MM.1S (cell line): ENCODE data around the gene NCS1.
"Not testable (repeated sequence)": the region's sequence is repeated elsewhere in the genome, so short reads cannot be mapped to it uniquely, and the experiment has no call there.

Experiments used
- DNase-seq: peaks from one replicate; pipeline ENCODE4 v3.0.0-alpha.2; 2015
- H2AFZ ChIP-seq: fragments of 300-600 bp; sonication (generic); 2 replicates; pipeline ENCODE4 v1.6.0; 2016; ENCODE audit warnings: antibody characterized with exemption, low read length
- H3F3A ChIP-seq: fragments of 300-600 bp; sonication (generic); 2 replicates; pipeline ENCODE4 v1.6.1; 2016; ENCODE audit warnings: mild to moderate bottlenecking, antibody characterized with exemption, low read length, moderate library complexity, mixed read lengths; ENCODE audit not compliant: insufficient read depth
- H3K27ac ChIP-seq: fragments of 300-600 bp; sonication (generic); 2 replicates; pipeline ENCODE4 v1.5.1; 2016; ENCODE audit warnings: mild to moderate bottlenecking, low read length
- H3K27me3 ChIP-seq: fragments of 300-600 bp; sonication (generic); replicated peaks from 2 replicates; pipeline ENCODE4 v1.6.0; 2016; ENCODE audit warnings: low read length; ENCODE audit not compliant: insufficient read depth
- H3K36me3 ChIP-seq: fragments of 300-600 bp; sonication (generic); replicated peaks from 2 replicates; pipeline ENCODE4 v1.6.1; 2016; ENCODE audit warnings: mild to moderate bottlenecking, low read length, mixed read lengths; ENCODE audit not compliant: insufficient read depth
- H3K4me1 ChIP-seq: fragments of 300-600 bp; sonication (generic); 2 replicates; pipeline ENCODE4 v1.6.1; 2016; ENCODE audit warnings: low read length, mixed read lengths
- H3K4me2 ChIP-seq: fragments of 300-600 bp; sonication (generic); 2 replicates; pipeline ENCODE4 v1.6.0; 2016; ENCODE audit warnings: low read depth, low read length
- H3K4me3 ChIP-seq: fragments of 300-600 bp; sonication (generic); 2 replicates; pipeline ENCODE4 v1.5.1; 2016; ENCODE audit warnings: low read length, mixed read lengths
- H3K79me2 ChIP-seq: fragments of 300-600 bp; sonication (generic); 2 replicates; pipeline ENCODE4 v1.6.1; 2016; ENCODE audit warnings: mixed run types, low read length, mixed read lengths
- H3K9ac ChIP-seq: fragments of 300-600 bp; sonication (generic); 2 replicates; pipeline ENCODE4 v1.6.1; 2016; ENCODE audit warnings: low read length, mixed read lengths
- H3K9me2 ChIP-seq: fragments of 300-600 bp; sonication (generic); replicated peaks from 2 replicates; pipeline ENCODE4 v1.6.1; 2016; ENCODE audit warnings: mild to moderate bottlenecking, low read length, mixed read lengths; ENCODE audit not compliant: insufficient read depth
- H3K9me3 ChIP-seq: fragments of 300-600 bp; sonication (generic); replicated peaks from 2 replicates; pipeline ENCODE4 v1.6.1; 2016; ENCODE audit warnings: mild to moderate bottlenecking, low read length, mixed read lengths; ENCODE audit not compliant: insufficient read depth
- H4K20me1 ChIP-seq: fragments of 300-600 bp; sonication (generic); 2 replicates; pipeline ENCODE4 v1.6.1; 2016; ENCODE audit warnings: mild to moderate bottlenecking, low read length, moderate library complexity, mixed read lengths; ENCODE audit not compliant: insufficient read depth
- EZH2 ChIP-seq: fragments of 300-600 bp; sonication (generic); optimal IDR thresholded peaks from 2 replicates; pipeline ENCODE3; 2017; ENCODE audit warnings: low read depth, mild to moderate bottlenecking, antibody characterized with exemption, low read length, mixed read lengths
- EZH2phosphoT487 ChIP-seq: fragments of 300-600 bp; sonication (generic); IDR thresholded peaks from 2 replicates; pipeline ENCODE4 v1.6.1; 2018; ENCODE audit warnings: antibody characterized with exemption, low read length
- TF ChIP-seq, protein P1 (sequence below): fragments of 300-600 bp; sonication (generic); IDR thresholded peaks from 2 replicates; pipeline ENCODE4 v1.5.1; 2016; ENCODE audit warnings: antibody characterized with exemption, low read length, mixed read lengths

NCS1 gene

DNA sequence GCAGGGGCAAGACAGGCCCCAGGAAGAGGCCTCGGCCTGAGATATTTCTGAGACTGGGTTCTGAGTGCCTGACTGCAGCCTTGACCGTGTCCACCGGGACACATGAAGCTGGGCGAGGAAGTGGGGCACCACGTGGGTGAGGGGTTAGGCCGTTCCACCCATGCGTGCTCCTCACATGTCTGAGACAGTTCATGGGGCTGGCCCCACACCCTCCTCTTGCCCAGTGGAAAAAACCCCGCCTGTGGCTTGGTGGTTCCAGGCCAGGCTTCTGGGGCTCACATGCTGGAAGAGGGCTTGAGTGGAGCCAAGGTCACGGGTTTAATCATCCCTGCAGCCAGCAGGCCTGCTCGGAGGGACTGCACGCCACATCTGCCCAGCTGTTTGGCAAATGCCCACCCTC is 104.8 kb downstream of the NCS1 start:
- no peaks in the 10 kb centered on the region for H3K9me3 ChIP-seq
- H3K9ac ChIP-seq: no peak overlapping the region
- no peaks in the 10 kb centered on the region for H3K79me2 ChIP-seq
- no peak overlapping the region for H3K4me2 ChIP-seq
- H3K27ac ChIP-seq: no peak overlapping the region
- no peaks in the 10 kb centered on the region for H3K9me2 ChIP-seq
- H2AFZ ChIP-seq: no peak overlapping the region
- no peak for DNase-seq
- no peaks in the 10 kb centered on the region for H3K36me3 ChIP-seq
- peaks cover 75% of the 10 kb centered on the region for H3K27me3 ChIP-seq
- no peaks in the 10 kb centered on the region for H4K20me1 ChIP-seq
- no peaks in the 10 kb centered on the region for H3K4me1 ChIP-seq
- TF ChIP-seq, protein P1, sequence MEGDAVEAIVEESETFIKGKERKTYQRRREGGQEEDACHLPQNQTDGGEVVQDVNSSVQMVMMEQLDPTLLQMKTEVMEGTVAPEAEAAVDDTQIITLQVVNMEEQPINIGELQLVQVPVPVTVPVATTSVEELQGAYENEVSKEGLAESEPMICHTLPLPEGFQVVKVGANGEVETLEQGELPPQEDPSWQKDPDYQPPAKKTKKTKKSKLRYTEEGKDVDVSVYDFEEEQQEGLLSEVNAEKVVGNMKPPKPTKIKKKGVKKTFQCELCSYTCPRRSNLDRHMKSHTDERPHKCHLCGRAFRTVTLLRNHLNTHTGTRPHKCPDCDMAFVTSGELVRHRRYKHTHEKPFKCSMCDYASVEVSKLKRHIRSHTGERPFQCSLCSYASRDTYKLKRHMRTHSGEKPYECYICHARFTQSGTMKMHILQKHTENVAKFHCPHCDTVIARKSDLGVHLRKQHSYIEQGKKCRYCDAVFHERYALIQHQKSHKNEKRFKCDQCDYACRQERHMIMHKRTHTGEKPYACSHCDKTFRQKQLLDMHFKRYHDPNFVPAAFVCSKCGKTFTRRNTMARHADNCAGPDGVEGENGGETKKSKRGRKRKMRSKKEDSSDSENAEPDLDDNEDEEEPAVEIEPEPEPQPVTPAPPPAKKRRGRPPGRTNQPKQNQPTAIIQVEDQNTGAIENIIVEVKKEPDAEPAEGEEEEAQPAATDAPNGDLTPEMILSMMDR: no peak
- no peak for TF ChIP-seq EZH2
- TF ChIP-seq EZH2phosphoT487: no peak
- no peaks in the 10 kb centered on the region for H3F3A ChIP-seq
- H3K4me3 ChIP-seq: no peak overlapping the region

DNA sequence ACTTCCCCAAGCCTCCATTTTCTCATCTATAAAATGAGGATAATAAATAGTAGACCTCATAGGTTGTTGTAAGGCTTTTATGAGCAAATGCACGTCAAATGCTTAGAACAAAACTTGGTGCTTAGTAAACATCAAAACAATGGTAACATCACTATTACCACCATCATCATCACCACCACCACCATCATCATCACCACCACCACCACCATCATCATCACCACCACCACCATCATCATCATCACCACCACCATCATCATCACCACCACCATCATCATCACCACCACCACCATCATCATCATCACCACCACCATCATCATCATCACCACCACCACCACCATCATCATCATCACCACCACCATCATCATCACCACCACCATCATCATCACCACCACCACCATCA is 105.3 kb downstream of the NCS1 start:
- not testable (repeated sequence) for H3K4me2 ChIP-seq, H4K20me1 ChIP-seq, H3F3A ChIP-seq, H2AFZ ChIP-seq, H3K79me2 ChIP-seq, H3K9ac ChIP-seq, DNase-seq, H3K9me3 ChIP-seq, H3K27ac ChIP-seq, H3K4me3 ChIP-seq, H3K4me1 ChIP-seq, H3K36me3 ChIP-seq, H3K9me2 ChIP-seq
- H3K27me3 ChIP-seq: peaks cover 75% of the 10 kb centered on the region

DNA sequence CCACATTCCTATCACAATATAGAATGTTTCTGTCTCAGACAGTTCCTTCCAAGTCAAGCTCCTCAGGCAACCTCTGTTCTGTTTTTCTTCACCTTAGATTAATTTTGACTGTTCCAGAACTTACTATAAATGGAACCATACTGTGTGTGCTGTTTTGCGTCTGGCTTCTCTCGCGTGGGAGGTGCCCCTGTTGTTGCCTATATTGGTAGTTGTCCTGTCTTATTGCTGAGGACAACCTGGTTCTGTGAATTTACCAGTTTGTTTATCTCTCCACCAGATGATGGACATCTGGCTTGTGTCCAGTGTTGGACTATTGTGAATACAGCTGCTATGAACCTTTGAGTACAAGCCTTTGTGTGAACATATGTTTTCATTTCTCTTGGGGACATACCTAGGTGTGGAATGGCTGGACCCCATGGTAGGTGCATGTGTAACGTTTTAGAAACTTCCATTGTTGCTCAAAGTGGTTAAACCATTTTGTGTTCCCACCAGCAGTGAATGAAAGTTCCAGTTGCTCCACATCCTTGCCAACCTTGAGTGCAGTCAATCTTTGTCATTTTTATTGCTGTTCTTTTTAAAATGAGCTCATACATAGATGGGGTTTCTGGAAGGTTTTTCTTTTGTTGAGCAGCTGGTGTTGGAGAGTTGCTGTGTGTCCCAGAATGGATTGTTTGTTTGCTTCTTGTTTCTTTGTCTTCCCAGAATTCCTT is 111.5 kb downstream of the NCS1 start:
- H3K27ac ChIP-seq: no peak overlapping the region
- no peak overlapping the region for H3K9ac ChIP-seq
- no peaks in the 10 kb centered on the region for H3K4me1 ChIP-seq
- H3K4me2 ChIP-seq: no peak overlapping the region
- DNase-seq: no peak
- no peaks in the 10 kb centered on the region for H3F3A ChIP-seq
- no peak overlapping the region for H2AFZ ChIP-seq
- H3K9me2 ChIP-seq: no peaks in the 10 kb centered on the region
- H3K27me3 ChIP-seq: peaks cover 92% of the 10 kb centered on the region
- no peaks in the 10 kb centered on the region for H3K36me3 ChIP-seq
- TF ChIP-seq EZH2phosphoT487 (no peak), EZH2 (no peak)
- TF ChIP-seq, protein P1: no peak
- H3K79me2 ChIP-seq: no peaks in the 10 kb centered on the region
- no peaks in the 10 kb centered on the region for H3K9me3 ChIP-seq
- H3K4me3 ChIP-seq: no peak overlapping the region
- no peaks in the 10 kb centered on the region for H4K20me1 ChIP-seq

DNA sequence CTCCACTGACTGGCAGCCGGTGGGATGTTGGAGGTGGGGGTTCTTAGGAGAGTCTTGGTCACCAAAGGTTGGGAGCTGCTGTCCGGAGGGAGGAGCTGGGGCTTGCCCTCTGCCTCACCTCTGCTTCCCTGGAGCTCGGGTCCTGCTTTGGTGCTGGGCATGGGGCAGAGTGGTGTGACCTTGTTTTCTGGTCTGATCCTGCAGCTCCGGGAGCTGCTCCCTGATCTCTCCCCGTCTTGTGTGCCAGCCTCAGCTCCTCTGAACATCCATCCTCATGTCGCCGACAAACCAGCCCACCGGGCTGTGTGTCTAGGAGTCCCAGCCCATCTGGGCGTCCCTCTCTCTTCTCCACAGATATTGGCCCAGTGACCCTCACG is 112.0 kb downstream of the NCS1 start:
- Histone ChIP-seq H3K4me3 (no peak overlapping the region), H3K9me3 (no peaks in the 10 kb centered on the region), H3K27me3 (peaks cover 94% of the 10 kb centered on the region)

More for the DNA sequence above, 112.0 kb downstream of the NCS1 start:
- Histone ChIP-seq H3K27ac (no peak overlapping the region), H3K4me2 (no peak overlapping the region), H2AFZ (no peak overlapping the region), H3K79me2 (no peaks in the 10 kb centered on the region), H3K36me3 (no peaks in the 10 kb centered on the region), H3F3A (no peaks in the 10 kb centered on the region), H3K9me2 (no peaks in the 10 kb centered on the region), H4K20me1 (no peaks in the 10 kb centered on the region), H3K9ac (no peak overlapping the region), H3K4me1 (no peaks in the 10 kb centered on the region)
- no peak for DNase-seq
- TF ChIP-seq EZH2: no peak
